ENCODE data around the gene LARP4B.

The LARP4B gene

DNA sequence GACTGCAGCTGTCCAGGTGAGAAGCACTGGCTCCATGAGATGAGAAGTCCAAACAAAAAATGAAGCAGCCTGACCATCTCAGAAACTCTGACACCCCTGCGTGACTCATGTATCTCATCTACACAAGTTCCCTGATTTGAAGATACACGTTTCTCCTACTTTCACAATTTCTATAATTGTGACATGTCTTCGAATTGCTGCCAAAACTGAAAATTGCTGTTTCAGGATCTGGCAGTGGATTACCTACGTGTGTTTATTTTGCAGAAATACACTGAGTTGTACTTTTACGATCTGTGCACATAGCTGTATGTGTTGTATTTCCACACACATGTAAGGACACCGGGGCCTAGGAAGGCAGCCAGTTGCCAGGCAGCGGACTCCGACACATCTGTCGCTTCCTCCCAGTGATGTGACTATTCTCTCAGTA, 53.2 kb downstream of the LARP4B start:
- Histone ChIP-seq H3K9me3 (ENCODE audit: control insufficient read depth, insufficient read depth, low read length) (no peaks in the 10 kb centered on the region), H3K36me3 (ENCODE audit: control insufficient read depth, low read length) (peaks cover 85% of the 10 kb centered on the region), H3K9me2 (replicated peaks; ENCODE audit: control insufficient read depth, low read length) (no peaks in the 10 kb centered on the region), H3K4me2 (ENCODE audit: low read length) (no peak overlapping the region), H3K27ac (ENCODE audit: low read depth, low read length) (no peak overlapping the region), H3K79me2 (ENCODE audit: control insufficient read depth, low read length) (peaks cover 88% of the 10 kb centered on the region), H3K4me1 (ENCODE audit: control insufficient read depth, low read length) (no peaks in the 10 kb centered on the region), H3F3A (ENCODE audit: control insufficient read depth, insufficient read depth) (0 out of 2 replicates have a peak, but pooled peaks cover 4% of the 10 kb centered on the region), H3K4me3 (ENCODE audit: low read length) (no peak overlapping the region), H3K27me3 (ENCODE audit: control insufficient read depth, low read length) (no peaks in the 10 kb centered on the region), H4K20me1 (ENCODE audit: control insufficient read depth, insufficient read depth, low read depth, low read length) (peaks cover 5% of the 10 kb centered on the region; the same call in 1 of the 2 replicates)
- no peak for TF ChIP-seq EZH2phosphoT487 (IDR thresholded peaks at IDR 0.05; ENCODE audit: borderline replicate concordance, low read length)
- TF ChIP-seq, protein P1, sequence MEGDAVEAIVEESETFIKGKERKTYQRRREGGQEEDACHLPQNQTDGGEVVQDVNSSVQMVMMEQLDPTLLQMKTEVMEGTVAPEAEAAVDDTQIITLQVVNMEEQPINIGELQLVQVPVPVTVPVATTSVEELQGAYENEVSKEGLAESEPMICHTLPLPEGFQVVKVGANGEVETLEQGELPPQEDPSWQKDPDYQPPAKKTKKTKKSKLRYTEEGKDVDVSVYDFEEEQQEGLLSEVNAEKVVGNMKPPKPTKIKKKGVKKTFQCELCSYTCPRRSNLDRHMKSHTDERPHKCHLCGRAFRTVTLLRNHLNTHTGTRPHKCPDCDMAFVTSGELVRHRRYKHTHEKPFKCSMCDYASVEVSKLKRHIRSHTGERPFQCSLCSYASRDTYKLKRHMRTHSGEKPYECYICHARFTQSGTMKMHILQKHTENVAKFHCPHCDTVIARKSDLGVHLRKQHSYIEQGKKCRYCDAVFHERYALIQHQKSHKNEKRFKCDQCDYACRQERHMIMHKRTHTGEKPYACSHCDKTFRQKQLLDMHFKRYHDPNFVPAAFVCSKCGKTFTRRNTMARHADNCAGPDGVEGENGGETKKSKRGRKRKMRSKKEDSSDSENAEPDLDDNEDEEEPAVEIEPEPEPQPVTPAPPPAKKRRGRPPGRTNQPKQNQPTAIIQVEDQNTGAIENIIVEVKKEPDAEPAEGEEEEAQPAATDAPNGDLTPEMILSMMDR (IDR thresholded peaks at IDR 0.05; ENCODE audit: low read depth, low read length, poor library complexity, severe bottlenecking): no peak

DNA sequence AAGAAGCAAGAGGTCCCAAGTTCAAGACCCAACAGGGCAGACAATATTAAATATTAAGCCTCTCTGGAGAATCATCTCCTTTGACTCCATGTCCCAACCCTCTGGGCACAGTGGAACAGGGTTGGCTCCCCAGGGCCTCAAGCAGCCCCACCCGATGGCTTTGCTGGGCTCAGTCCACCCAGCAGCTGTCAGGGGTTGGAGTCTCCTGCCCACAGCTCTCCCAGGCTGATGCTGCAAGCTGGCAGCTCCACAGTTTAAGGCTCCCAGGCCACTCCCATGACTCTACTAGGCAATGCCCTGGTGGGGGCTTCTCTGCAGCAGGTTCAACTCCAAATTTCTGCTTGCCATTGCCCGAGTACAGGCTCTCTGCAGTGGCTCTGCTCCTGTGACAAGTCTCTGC, 55.1 kb downstream of the LARP4B start:
- H3K27me3 ChIP-seq (ENCODE audit: control insufficient read depth, low read length): no peaks in the 10 kb centered on the region
- H3K27ac ChIP-seq (ENCODE audit: low read depth, low read length): no peak overlapping the region
- H3K79me2 ChIP-seq (ENCODE audit: control insufficient read depth, low read length): peaks cover 92% of the 10 kb centered on the region
- H3K9me2 ChIP-seq (replicated peaks; ENCODE audit: control insufficient read depth, low read length): no peaks in the 10 kb centered on the region
- H3K9me3 ChIP-seq (ENCODE audit: control insufficient read depth, insufficient read depth, low read length): no peaks in the 10 kb centered on the region
- no peak overlapping the region for H3K4me3 ChIP-seq (ENCODE audit: low read length)
- no peak overlapping the region for H3K4me2 ChIP-seq (ENCODE audit: low read length)
- TF ChIP-seq, protein P1 (IDR thresholded peaks at IDR 0.05; ENCODE audit: low read depth, low read length, poor library complexity, severe bottlenecking): no peak
- TF ChIP-seq EZH2phosphoT487 (IDR thresholded peaks at IDR 0.05; ENCODE audit: borderline replicate concordance, low read length): no peak
- H3K4me1 ChIP-seq (ENCODE audit: control insufficient read depth, low read length): no peaks in the 10 kb centered on the region
- H3K36me3 ChIP-seq (ENCODE audit: control insufficient read depth, low read length): peaks cover 88% of the 10 kb centered on the region
- no peaks in the 10 kb centered on the region for H3F3A ChIP-seq (ENCODE audit: control insufficient read depth, insufficient read depth)
- no peaks in the 10 kb centered on the region; the same call in 1 of the 2 replicates for H4K20me1 ChIP-seq (ENCODE audit: control insufficient read depth, insufficient read depth, low read depth, low read length)

DNA sequence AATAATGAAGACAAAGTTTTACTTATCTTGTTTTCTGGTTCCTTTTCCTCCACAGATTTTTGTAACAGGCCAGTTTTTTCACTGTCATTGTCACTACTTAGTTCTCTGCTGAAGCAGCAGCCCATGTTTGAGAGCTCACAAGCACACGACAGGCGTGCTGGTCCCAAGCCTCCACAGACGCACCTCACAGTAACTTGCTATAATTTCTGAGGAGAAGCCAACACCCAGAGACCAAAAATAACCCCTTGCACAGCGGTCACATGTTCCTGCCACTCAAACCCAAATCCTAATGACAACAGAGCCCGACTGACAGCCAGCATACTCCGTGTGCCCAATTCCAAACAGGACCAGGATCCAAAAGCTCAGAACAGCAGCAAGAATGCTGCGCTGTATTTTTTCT, 58.5 kb downstream of the LARP4B start:
- peaks cover 11% of the 10 kb centered on the region; the same call in 1 of the 2 replicates for H3F3A ChIP-seq (ENCODE audit: control insufficient read depth, insufficient read depth)
- H3K9me2 ChIP-seq (replicated peaks; ENCODE audit: control insufficient read depth, low read length): no peaks in the 10 kb centered on the region
- peaks cover 86% of the 10 kb centered on the region for H3K36me3 ChIP-seq (ENCODE audit: control insufficient read depth, low read length)
- H3K79me2 ChIP-seq (ENCODE audit: control insufficient read depth, low read length): peaks cover 95% of the 10 kb centered on the region
- H3K4me1 ChIP-seq (ENCODE audit: control insufficient read depth, low read length): no peaks in the 10 kb centered on the region
- H3K4me3 ChIP-seq (ENCODE audit: low read length): no peak overlapping the region
- H3K9me3 ChIP-seq (ENCODE audit: control insufficient read depth, insufficient read depth, low read length): no peaks in the 10 kb centered on the region
- H3K4me2 ChIP-seq (ENCODE audit: low read length): no peak overlapping the region
- H3K27ac ChIP-seq (ENCODE audit: low read depth, low read length): no peak overlapping the region
- no peaks in the 10 kb centered on the region for H3K27me3 ChIP-seq (ENCODE audit: control insufficient read depth, low read length)
- H4K20me1 ChIP-seq (ENCODE audit: control insufficient read depth, insufficient read depth, low read depth, low read length): no peaks in the 10 kb centered on the region
- TF ChIP-seq, protein P1 (IDR thresholded peaks at IDR 0.05; ENCODE audit: low read depth, low read length, poor library complexity, severe bottlenecking): no peak
- TF ChIP-seq EZH2phosphoT487 (IDR thresholded peaks at IDR 0.05; ENCODE audit: borderline replicate concordance, low read length): no peak

All from DOHH2 (cell line).